ENCODE measurements around the gene MAP2.

The MAP2 gene

GRCh38 chr2:209425471-209426071 lies 1.7 kb downstream of the MAP2 start:
- DNase-seq = no peak

GRCh38 chr2:209426432-209426831 lies 2.6 kb downstream of the MAP2 start:
- DNase-seq = no peak

- DNase-seq = no peak
Observed at GRCh38 chr2:209431701-209432100, 7.9 kb downstream of the MAP2 start.

- no peak for DNase-seq
Observed at GRCh38 chr2:209441541-209441940, 17.7 kb downstream of the MAP2 start.

GRCh38 chr2:209442939-209443338 lies 19.1 kb downstream of the MAP2 start:
- DNase-seq = no peak

- no peak for DNase-seq
Observed at GRCh38 chr2:209445485-209445884, 21.6 kb downstream of the MAP2 start.

GRCh38 chr2:209451209-209451834 lies 27.5 kb downstream of the MAP2 start:
- no peak for DNase-seq

GRCh38 chr2:209456489-209456888 lies 32.6 kb downstream of the MAP2 start:
- no peak for DNase-seq

- no peak for DNase-seq
Observed at GRCh38 chr2:209458008-209458979, 34.4 kb downstream of the MAP2 start.

- DNase-seq = no peak
Observed at GRCh38 chr2:209459359-209459758, 35.5 kb downstream of the MAP2 start.

GRCh38 chr2:209460151-209460761 lies 36.4 kb downstream of the MAP2 start:
- no peak for DNase-seq

GRCh38 chr2:209463226-209463625 lies 39.4 kb downstream of the MAP2 start:
- no peak for DNase-seq

- no peak for DNase-seq
Observed at GRCh38 chr2:209463835-209464234, 40.0 kb downstream of the MAP2 start.

- no peak for DNase-seq
Observed at GRCh38 chr2:209468846-209469245, 45.0 kb downstream of the MAP2 start.

GRCh38 chr2:209469481-209469880 lies 45.6 kb downstream of the MAP2 start:
- no peak for DNase-seq

- no peak for DNase-seq
Observed at GRCh38 chr2:209470466-209470865, 46.6 kb downstream of the MAP2 start.

GRCh38 chr2:209471037-209471436 lies 47.2 kb downstream of the MAP2 start:
- no peak for DNase-seq

GRCh38 chr2:209472112-209472832 lies 48.4 kb downstream of the MAP2 start:
- no peak for DNase-seq

- no peak for DNase-seq
Observed at GRCh38 chr2:209472871-209473270, 49.0 kb downstream of the MAP2 start.

GRCh38 chr2:209473930-209474419 lies 50.1 kb downstream of the MAP2 start:
- DNase-seq = no peak

- DNase-seq = no peak
Observed at GRCh38 chr2:209474960-209475359, 51.1 kb downstream of the MAP2 start.
